Measurements from ENCODE around the gene TCF4. TPM values are rescaled to one million over a fixed set of nuclear protein-coding genes. Genes with fewer than 3 reads are reported as not detected.

Gene TCF4
- polyA plus RNA-seq, 12 donors, result 104 to 235 (median 142) TPM

- DNase-seq, result no peak
Measured at GRCh38 chr18:55199291-55199963, 388.6 kb downstream of the TCF4 start.

GRCh38 chr18:55195863-55196262 lies 392.1 kb downstream of the TCF4 start:
- no peak for DNase-seq

GRCh38 chr18:55189972-55190371 lies 398.0 kb downstream of the TCF4 start:
- no peak for DNase-seq

GRCh38 chr18:55186588-55186987 lies 401.4 kb downstream of the TCF4 start:
- no peak for DNase-seq

GRCh38 chr18:55185391-55185790 lies 402.6 kb downstream of the TCF4 start:
- DNase-seq, result no peak

- no peak for DNase-seq
Measured at GRCh38 chr18:55179835-55180234, 408.2 kb downstream of the TCF4 start.

- no peak for DNase-seq
Measured at GRCh38 chr18:55179425-55179824, 408.6 kb downstream of the TCF4 start.

- DNase-seq, result no peak
Measured at GRCh38 chr18:55173291-55173690, 414.7 kb downstream of the TCF4 start.

Measured in muscle of arm (tissue), 12 donors.